GM18868 (cell line): ENCODE results near the gene ALOX5AP.

Source experiments
- ATAC-seq: cut with Tn5 transposase; IDR thresholded peaks from one replicate; pipeline ENCODE4 v1.9.1; 2021; ENCODE audit warnings: mild to moderate bottlenecking, moderate library complexity; ENCODE audit not compliant: unreplicated experiment

ALOX5AP gene

GRCh38 chr13:30757026-30757742 lies 21.8 kb downstream of the ALOX5AP start:
- no peak for ATAC-seq

GRCh38 chr13:30759748-30760147 lies 24.4 kb downstream of the ALOX5AP start:
- no peak for ATAC-seq

- ATAC-seq, result no peak
These were observed 27.3 kb downstream of the ALOX5AP start for GRCh38 chr13:30762643-30763042.

- no peak for ATAC-seq
These were observed 28.6 kb downstream of the ALOX5AP start for GRCh38 chr13:30763786-30764413.

- ATAC-seq, result no peak
These were observed 30.9 kb downstream of the ALOX5AP start for GRCh38 chr13:30766231-30766630.

- no peak for ATAC-seq
These were observed 35.6 kb downstream of the ALOX5AP start for GRCh38 chr13:30770929-30771328.

- ATAC-seq, result no peak
These were observed 38.2 kb downstream of the ALOX5AP start for GRCh38 chr13:30773561-30773960.

- no peak for ATAC-seq
These were observed 38.9 kb downstream of the ALOX5AP start for GRCh38 chr13:30774214-30774730.

- no peak for ATAC-seq
These were observed 41.3 kb downstream of the ALOX5AP start for GRCh38 chr13:30776661-30777060.

- ATAC-seq, result no peak
These were observed 43.7 kb downstream of the ALOX5AP start for GRCh38 chr13:30779016-30779415.

- no peak for ATAC-seq
These were observed 44.3 kb downstream of the ALOX5AP start for GRCh38 chr13:30779608-30780007.

GRCh38 chr13:30780338-30780981 lies 45.1 kb downstream of the ALOX5AP start:
- no peak for ATAC-seq

- ATAC-seq, result no peak
These were observed 50.0 kb downstream of the ALOX5AP start for GRCh38 chr13:30785191-30785850.

- ATAC-seq, result no peak
These were observed 51.3 kb downstream of the ALOX5AP start for GRCh38 chr13:30786648-30787047.

- no peak for ATAC-seq
These were observed 52.6 kb downstream of the ALOX5AP start for GRCh38 chr13:30787738-30788525.

GRCh38 chr13:30789166-30789862 lies 54.0 kb downstream of the ALOX5AP start:
- peak; percentile 67 for ATAC-seq

GRCh38 chr13:30790592-30790991 lies 55.2 kb downstream of the ALOX5AP start:
- ATAC-seq, result no peak

- ATAC-seq, result no peak
These were observed 56.1 kb downstream of the ALOX5AP start for GRCh38 chr13:30791354-30792001.

- ATAC-seq, result no peak
These were observed 57.1 kb downstream of the ALOX5AP start for GRCh38 chr13:30792285-30793000.
